Testis (tissue), 2 donors: ENCODE results near the gene RPS8.

Experiments used
- CTCF ChIP-seq, 3 experiments: fragments of 450-650 bp in 2 of 3; fragments of 200-600 bp in 1 of 3; sonication (generic) in 1 of 3; IDR thresholded peaks; one replicate each; pipeline ENCODE4 v1.5.1; 2016 to 2019; ENCODE audit warnings: antibody characterized with exemption in 3 of 3, mild to moderate bottlenecking in 2 of 3, moderate library complexity in 1 of 3
- POLR2A ChIP-seq: fragments of 450-650 bp; IDR thresholded peaks from one replicate; pipeline ENCODE4 v1.6.1; 2017; ENCODE audit warnings: antibody characterized with exemption, mild to moderate bottlenecking, moderate library complexity

- TF ChIP-seq CTCF (IDR thresholded peaks at IDR 0.05): peak; percentile 96 to 100 (median 98)
- no peak for TF ChIP-seq POLR2A
Observed at GRCh38 chr1:44786138-44786840, 10.9 kb downstream of the RPS8 start.
